GM19467 (cell line): Measurements from ENCODE around the gene LSM6.

Experiments
- ATAC-seq: cut with Tn5 transposase; IDR thresholded peaks from one replicate; pipeline ENCODE4 v1.9.1; 2021; ENCODE audit warnings: mild to moderate bottlenecking, moderate library complexity; ENCODE audit not compliant: unreplicated experiment

The LSM6 gene

DNA sequence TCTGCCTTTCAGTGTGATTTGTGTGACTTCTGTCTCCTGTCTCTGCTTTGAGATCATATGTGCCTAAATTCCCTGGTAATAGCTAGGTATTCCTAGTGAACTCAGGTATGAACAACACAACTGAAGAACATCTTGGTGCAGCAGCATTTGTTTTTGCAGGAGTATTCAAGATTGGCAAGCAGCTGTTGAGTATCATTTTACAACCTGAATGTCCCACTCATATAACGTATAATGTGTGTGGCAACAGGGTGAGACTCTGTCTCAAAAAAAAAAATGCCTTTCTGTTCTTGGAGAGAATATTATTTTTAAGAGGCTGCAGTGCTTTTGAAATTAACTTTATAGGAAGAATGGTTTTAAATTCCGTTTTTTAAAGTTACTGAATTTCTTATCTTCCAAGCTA, 7.7 kb downstream of the LSM6 start:
- no peak for ATAC-seq

GRCh38 chr4:146186041-146186440, 10.5 kb downstream of the LSM6 start:
- no peak for ATAC-seq

GRCh38 chr4:146186596-146186995, 11.1 kb downstream of the LSM6 start:
- ATAC-seq = no peak

DNA sequence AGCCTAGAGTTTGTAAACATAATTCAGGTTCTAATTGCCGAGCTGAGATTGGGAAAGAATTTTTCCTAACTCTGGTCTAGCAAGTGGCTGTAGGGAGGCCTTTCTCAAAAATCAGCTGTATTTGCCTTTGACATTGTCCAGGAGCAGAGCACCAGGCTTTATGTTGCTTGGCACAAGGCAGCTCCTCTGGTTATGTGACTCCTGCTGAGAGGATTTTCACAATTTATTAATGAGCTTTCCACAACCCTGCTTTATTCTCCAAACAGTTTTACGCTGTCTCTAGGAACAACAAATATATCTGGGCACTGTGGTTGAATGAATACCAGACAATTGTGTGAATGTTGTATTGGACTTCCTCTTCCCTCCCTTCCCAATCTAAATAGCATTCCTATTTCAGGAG, 14.9 kb downstream of the LSM6 start:
- no peak for ATAC-seq

GRCh38 chr4:146191766-146192458, 16.4 kb downstream of the LSM6 start:
- ATAC-seq = no peak

- no peak for ATAC-seq
These were observed 18.1 kb downstream of the LSM6 start for GRCh38 chr4:146193628-146194027.

DNA sequence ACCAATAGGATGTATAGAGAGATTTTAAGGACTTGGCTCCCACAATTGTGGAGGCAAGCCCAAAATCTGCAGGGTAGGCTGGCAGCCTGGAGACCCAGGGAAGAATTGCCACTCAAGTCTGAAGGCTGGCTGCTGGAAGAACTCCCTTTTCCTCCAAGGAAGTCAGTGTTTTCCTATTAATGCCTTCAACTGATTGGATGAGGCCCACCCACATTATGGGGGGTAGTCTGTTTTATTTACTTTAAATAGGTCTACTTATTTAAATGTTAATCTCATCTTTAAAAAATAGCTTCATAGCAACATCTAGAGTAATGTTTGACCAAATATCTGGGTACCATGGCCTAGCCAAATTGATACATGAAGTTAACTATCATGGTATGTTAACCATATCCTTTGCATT, 18.7 kb downstream of the LSM6 start:
- no peak for ATAC-seq

- ATAC-seq = no peak
These were observed 27.1 kb downstream of the LSM6 start for GRCh38 chr4:146202665-146203064.

DNA sequence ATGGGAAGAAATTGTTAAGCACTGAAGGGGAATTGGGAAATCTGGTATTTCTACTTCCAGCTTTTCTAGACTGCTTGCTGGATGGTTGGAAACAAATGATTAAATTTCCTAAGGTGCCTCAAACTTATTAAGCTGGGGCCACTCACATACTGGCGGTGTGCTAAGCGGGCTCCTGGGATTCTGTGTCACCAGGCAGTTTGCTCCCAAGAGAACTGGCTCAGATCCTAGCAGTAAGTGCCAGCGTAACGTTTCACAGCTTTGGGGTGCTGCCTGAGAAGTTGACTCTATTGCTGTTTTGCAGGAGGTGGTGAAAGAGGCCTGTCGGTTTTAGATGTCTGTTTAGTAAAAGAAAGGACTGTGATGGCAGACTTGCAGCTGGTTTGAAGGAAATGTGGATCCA, 31.9 kb downstream of the LSM6 start:
- ATAC-seq = no peak

GRCh38 chr4:146210890-146211289, 35.4 kb downstream of the LSM6 start:
- ATAC-seq = no peak

- ATAC-seq = no peak
These were observed 35.9 kb downstream of the LSM6 start for GRCh38 chr4:146211440-146211839.

GRCh38 chr4:146212781-146213180, 37.3 kb downstream of the LSM6 start:
- no peak for ATAC-seq

- ATAC-seq = no peak
These were observed 38.7 kb downstream of the LSM6 start, which contains the start of gene REELD1 for GRCh38 chr4:146214238-146214637. Gene REELD1 (plus strand): TSS chr4:146214538. CDS start chr4:146216953, 2,415 bp downstream.

DNA sequence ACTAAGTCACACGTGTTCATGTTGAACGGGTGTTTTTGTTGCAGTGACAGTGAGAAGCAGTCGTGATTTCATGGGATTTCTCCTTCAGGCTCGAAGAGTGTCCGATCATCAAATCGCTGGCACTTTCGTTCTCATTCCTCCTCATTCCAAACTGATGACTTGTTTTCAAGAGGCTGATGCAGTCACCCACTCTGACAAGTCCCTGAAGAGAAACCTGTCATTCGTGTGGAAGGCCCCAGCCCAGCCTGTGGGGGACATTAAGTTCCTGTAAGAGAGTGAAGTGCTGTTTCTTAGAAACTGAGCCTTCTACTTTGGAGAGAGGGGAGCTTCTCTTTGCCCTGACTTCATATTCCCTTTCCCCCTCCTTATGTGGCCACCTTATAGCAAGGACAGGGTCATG, 46.8 kb downstream of the LSM6 start:
- ATAC-seq = no peak

- no peak for ATAC-seq
These were observed 48.9 kb downstream of the LSM6 start for GRCh38 chr4:146224326-146224966.

GRCh38 chr4:146229406-146229805, 53.9 kb downstream of the LSM6 start:
- no peak for ATAC-seq

DNA sequence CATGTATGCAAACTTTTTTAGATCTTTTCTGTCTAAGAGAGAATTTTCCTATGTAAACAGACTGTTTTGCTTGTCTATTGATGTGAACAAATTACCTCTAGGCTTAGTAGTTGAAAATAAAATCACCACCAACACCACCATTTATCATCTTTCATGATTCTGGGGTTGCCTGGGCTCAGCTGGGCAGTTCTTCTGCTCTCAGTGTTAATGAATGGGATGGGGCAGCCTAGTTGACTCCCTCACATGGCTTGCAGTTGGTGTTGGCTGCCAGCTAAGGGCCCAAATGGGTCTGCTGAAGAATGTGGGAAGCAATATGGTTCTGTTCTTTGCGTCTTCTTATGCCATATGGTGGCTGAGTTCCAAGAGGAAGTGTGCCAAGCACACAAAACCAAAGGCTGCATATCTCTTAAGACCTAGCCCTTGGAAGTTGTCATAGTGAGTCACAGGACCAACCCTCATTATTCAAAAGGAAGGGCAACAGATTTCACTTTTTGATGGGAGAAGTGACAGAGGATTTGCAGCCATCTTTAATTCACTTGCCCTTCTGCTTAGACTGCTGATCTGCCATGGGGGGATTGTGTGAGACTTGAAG, 56.7 kb downstream of the LSM6 start:
- no peak for ATAC-seq

GRCh38 chr4:146235654-146236177, 60.2 kb downstream of the LSM6 start:
- ATAC-seq = no peak

- ATAC-seq = no peak
These were observed 60.7 kb downstream of the LSM6 start for GRCh38 chr4:146236216-146236615.

DNA sequence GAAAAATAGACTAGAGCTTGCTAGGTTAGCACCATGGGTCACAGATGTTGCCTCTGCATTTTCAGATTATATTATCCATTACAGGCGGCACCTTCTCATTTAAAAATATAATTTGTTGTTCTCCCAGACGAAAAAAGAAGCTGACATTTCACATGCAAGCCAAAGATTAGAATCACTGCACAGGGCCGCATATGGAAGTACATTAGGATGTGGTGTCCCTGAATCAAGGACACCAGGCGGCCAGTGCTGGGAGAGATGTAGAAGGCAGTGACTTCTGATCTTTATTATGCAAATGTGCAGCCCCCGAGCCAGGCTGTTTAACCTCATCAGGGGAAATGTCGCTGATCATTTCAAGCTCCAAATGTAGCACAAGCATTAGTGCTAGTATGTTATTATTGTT, 61.6 kb downstream of the LSM6 start:
- no peak for ATAC-seq

GRCh38 chr4:146238107-146238506, 62.6 kb downstream of the LSM6 start:
- ATAC-seq = no peak
